Skeletal muscle satellite cell (primary cell): ENCODE measurements around the gene DNLZ.
A peak's percentile ranks its signal among the peaks of the same experiment; 100 is the strongest.

ENCODE experiments used
- H3K27me3 ChIP-seq: 2 replicates; pipeline ENCODE4 v1.7.0; 2013; ENCODE audit warnings: low read length; ENCODE audit not compliant: control insufficient read depth, insufficient read depth
- H3K36me3 ChIP-seq: 2 replicates; pipeline ENCODE4 v1.7.0; 2013; ENCODE audit warnings: mild to moderate bottlenecking, control low read depth, low read length; ENCODE audit not compliant: insufficient read depth
- H3K4me1 ChIP-seq: 2 replicates; pipeline ENCODE4 v1.7.0; 2013; ENCODE audit warnings: low read length; ENCODE audit not compliant: control insufficient read depth, insufficient read depth
- H3K4me2 ChIP-seq: 2 replicates; pipeline ENCODE4 v1.7.0; 2013; ENCODE audit warnings: mild to moderate bottlenecking, low read length
- H3K4me3 ChIP-seq: 2 replicates; pipeline ENCODE4 v1.7.0; 2013; ENCODE audit warnings: low read length
- H3K9ac ChIP-seq: 2 replicates; pipeline ENCODE4 v1.7.0; 2013; ENCODE audit warnings: mild to moderate bottlenecking, low read depth, low read length, moderate library complexity
- H3K9me3 ChIP-seq: replicated peaks from 2 replicates; pipeline ENCODE4 v1.7.0; 2013; ENCODE audit warnings: mild to moderate bottlenecking, control low read depth, low read length

DNLZ gene

DNA sequence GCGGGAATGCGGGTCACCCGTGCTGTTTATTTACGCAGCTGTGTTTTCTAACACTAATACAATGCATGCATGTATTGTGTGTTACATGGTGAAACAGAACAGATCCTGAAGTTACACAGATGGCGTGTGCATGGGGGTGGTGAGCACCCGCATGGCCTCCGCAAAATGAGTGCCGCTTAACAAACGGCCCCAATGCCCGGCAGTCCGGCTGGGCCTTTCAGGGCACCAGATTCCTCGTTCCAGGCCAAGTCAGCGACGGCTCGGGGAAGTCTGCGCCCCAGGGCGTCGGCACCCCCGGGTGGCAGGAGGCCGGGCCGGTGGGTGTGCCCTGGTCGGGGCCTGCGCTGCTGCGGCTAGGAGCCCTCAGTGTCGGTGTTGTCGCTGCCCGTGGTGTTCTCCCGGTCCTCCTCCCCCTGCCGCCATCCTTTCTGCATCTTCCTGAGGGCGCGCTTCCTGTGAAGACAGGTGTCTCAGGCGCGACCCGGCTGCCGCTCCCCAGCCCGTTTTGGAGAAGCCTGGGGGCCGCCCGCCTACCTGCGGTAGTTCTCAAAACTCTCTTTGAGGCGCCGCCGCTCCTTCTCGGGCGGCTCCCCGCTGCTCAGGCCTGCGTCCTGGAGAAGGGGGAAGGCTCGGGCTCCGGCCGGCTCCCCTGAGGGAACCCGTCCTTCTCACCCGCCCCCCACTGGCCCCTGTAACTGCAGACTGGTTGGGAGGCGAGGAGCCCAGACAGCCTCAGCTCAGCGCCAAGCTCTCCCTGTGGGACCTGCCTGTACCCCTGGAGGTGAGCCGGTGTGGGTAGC, 605 bp upstream of the DNLZ start:
- Histone ChIP-seq H3K4me1 (peaks cover 14% of the 10 kb centered on the region), H3K36me3 (no peaks in the 10 kb centered on the region), H3K27me3 (no peaks in the 10 kb centered on the region), H3K9ac (no peak overlapping the region), H3K4me3 (peak overlapping the region; percentile 97), H3K4me2 (peak overlapping the region; percentile 90), H3K9me3 (no peaks in the 10 kb centered on the region)

DNA sequence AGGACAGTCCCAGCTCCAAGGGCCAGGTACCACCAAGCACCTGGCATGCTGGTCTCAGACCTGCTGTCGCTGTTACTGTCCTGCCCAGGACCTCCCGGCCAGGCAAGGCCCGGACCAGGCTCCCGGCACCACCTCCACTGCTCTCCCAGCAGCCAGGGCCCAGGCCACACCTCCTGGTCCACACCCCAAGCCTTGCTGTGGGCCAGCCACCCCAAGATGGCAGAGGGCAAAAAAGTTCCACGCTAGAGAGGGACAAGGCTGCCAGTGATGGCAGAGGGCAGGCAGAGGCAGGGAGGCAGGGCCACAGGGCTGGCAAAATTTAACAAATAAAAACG, 1.1 kb downstream of the DNLZ start:
- Histone ChIP-seq H3K36me3 (peaks cover 11% of the 10 kb centered on the region), H3K4me3 (no peak overlapping the region), H3K4me1 (peaks cover 14% of the 10 kb centered on the region), H3K4me2 (peak overlapping the region; percentile 90), H3K9me3 (no peaks in the 10 kb centered on the region), H3K27me3 (no peaks in the 10 kb centered on the region), H3K9ac (no peak overlapping the region)

DNA sequence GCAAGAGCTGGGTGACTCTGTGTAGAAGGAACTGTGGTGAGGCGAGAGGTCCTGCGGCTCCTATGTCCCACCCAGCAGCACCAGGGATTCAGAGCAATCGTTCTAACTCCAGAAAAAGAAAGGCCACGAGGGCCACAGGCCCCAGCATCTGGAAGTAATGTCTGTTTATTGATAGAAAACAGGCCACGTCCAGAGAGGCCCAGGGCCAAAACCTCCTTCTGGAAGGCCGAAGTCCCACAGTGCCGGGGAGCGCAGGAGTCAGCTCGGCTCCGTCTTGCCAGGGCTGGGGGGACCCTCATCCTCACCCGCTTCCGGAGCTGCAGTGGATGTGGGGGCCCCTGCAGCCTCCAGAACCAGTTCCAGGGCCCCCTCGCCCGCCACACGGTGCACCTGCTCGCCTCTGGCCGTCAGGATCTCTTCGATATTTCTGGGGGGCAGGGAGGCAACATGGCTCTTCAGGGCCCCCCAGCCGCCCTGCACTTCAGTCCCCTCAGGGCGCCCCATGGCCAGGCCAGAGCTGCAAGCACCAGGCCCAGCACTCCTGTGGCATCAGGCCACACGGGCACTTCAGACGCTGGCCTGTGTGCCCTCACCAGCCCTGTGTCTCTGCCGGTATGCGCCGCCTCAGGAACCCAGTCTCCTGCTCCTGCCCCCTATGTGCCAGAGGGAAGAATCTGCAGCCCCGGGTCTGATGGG, 1.6 kb downstream of the DNLZ start:
- Histone ChIP-seq H3K4me1 (peaks cover 14% of the 10 kb centered on the region), H3K4me2 (no peak overlapping the region), H3K9ac (no peak overlapping the region), H3K9me3 (no peaks in the 10 kb centered on the region), H3K36me3 (peaks cover 11% of the 10 kb centered on the region), H3K27me3 (no peaks in the 10 kb centered on the region), H3K4me3 (no peak overlapping the region)

DNA sequence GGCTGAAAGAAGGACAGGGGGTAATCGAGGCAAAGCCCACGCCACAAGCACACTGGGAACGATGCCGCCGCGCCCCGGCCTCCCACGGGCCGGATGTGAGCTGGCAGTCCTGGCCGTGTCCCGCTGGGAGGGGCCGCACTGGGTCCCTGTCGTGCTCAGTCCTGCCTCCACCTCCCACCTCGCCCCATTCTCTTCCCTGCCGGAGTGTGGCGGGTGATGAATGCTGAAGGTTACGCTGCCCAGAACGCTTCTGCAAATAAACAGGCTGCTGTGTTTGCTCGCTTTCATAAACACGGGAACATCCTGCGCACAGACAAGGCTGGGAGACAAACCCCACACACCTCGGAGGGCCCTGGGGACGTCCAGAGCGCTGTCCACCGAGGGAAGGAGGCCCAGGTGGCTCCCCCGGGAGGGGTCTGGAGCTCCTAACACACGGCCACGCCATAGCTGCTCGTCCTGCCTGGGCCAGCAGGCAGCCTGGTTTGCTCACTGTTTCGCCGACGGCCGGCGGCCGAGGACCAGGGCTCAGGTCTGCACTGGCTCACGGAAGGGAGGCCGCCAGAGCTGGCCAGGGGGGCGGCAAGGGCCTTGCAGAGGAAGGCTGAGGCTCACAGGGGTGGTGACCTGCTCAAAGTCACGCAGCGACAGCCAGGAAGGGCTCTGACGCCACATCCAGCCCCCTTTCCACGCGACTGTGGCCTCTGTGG, 2.3 kb downstream of the DNLZ start:
- H3K9ac ChIP-seq, result no peak overlapping the region
- no peak overlapping the region for H3K4me3 ChIP-seq

DNA sequence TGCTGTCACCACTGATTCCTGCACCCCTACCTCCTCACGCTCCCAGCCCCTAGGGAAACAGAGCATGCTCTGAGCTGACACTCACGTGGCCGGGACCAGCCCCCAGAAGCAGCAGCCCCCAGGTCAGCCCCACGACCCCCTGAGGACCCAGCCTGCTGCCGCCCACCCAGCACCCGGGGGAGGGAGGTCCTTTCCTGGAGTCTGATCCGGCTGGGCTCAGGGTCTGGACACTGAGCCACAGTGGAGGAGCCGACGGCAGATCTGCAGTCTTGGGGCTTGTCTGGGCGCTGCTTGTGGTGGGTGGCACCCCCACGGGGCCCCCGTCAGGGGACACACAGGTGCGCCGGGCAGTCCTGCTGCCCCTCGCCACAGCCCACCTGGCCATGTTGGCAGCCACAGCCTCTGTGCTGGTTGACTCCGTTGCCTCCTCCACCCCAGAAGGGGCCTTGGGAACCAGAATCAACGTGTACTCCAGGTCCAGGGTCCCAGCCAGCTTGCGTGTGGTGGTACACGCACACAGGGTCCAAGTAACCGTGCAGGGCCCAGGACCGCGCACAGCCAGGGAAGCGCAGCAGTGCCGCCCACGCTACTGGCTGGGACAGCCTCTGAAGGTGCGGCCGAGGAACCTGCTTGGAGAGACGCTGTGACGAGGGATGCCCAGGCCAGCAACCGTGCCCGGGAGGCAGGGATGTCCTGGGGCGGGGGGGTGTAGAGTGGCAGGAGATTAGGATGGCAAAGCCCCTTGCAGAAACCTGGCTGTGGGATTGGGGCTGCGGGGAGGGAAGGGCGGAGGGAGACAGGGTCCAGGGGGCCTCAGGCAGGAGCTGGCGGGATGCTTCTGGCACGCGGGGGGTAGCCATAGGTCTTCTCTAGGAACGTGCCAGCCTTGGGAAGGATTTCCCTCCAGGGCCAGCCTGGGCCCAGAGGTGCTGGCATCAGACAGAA, 3.5 kb downstream of the DNLZ start:
- H3K4me1 ChIP-seq, result peaks cover 21% of the 10 kb centered on the region
- H3K36me3 ChIP-seq, result peaks cover 19% of the 10 kb centered on the region
- H3K9ac ChIP-seq, result no peak overlapping the region
- no peak overlapping the region for H3K4me2 ChIP-seq
- no peaks in the 10 kb centered on the region for H3K27me3 ChIP-seq
- no peaks in the 10 kb centered on the region for H3K9me3 ChIP-seq
- H3K4me3 ChIP-seq, result no peak overlapping the region

More for the DNA sequence above, 2.3 kb downstream of the DNLZ start:
- Histone ChIP-seq H3K4me1 (peaks cover 14% of the 10 kb centered on the region), H3K9me3 (no peaks in the 10 kb centered on the region), H3K27me3 (no peaks in the 10 kb centered on the region), H3K4me2 (no peak overlapping the region), H3K36me3 (peaks cover 15% of the 10 kb centered on the region)

DNA sequence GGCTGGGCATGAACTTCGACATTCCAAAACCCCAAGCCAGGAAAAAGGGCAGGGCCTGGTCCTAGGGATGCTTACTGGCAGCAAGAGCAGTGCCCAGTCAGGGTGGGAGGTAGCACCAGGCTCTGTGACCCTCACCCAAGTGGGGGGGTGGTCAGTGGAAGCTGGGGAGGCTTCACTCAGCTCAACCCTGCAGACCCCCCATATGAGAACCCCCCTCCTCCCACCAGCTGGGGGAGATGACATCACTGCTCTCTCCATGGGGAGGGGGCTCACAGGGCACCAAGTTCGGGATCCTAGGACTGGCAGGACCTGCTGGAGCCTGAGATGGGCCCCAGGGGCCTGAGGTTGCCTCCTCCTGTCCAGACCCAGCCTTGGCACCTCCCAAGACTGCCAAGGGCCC, 4.7 kb downstream of the DNLZ start:
- Histone ChIP-seq H3K27me3 (no peaks in the 10 kb centered on the region), H3K9me3 (no peaks in the 10 kb centered on the region), H3K4me3 (no peak overlapping the region), H3K4me2 (no peak overlapping the region), H3K4me1 (peaks cover 27% of the 10 kb centered on the region), H3K9ac (no peak overlapping the region), H3K36me3 (peaks cover 19% of the 10 kb centered on the region)

DNA sequence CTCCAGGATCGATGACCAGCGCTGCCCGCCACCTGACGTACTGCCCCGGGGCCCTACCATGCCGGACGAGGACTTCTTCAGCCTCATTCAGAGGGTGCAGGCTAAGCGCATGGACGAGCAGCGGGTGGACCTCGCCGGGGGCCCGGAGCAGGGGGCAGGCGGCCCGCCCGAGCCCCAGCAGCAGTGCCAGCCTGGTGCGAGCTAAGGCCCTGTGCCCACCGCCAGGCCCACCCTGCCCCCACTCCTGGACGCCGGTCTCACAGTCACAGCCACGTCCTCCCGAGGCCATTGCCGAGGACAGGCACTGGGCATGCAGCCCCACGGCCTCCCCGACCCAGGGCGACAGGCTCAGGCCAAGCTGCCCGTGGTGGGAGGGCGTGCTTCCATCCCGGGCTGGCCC, 5.5 kb downstream of the DNLZ start:
- Histone ChIP-seq H3K9me3 (no peaks in the 10 kb centered on the region), H3K4me1 (peaks cover 25% of the 10 kb centered on the region), H3K27me3 (no peaks in the 10 kb centered on the region), H3K4me2 (no peak overlapping the region), H3K36me3 (peaks cover 19% of the 10 kb centered on the region), H3K9ac (no peak overlapping the region), H3K4me3 (no peak overlapping the region)

DNA sequence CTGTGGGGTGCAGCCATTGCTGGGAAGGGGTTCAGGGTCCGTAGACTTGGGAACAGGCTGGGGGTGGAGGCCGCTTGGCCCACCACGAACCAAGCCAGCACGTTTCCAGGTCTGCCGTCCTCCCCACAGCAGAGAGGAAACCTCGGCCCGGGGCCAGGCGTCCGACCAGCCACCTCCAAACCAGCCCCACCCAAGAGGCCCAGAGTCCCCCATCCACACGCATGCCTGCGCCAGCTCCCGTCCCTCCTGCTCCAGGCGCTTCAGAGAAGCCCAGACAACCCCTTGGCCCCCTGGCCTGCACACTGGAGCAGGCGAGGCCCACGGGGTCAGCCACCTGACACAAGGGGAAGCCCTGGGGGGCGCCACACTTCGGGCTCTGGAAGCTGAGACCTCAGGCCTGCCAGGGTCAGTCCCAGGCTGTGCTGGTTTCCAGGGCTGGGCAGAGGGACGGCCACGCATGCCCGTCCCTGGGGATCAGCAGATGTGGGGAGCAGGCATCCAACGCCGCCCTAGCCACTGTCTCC, 6.3 kb downstream of the DNLZ start:
- Histone ChIP-seq H3K9me3 (no peaks in the 10 kb centered on the region), H3K4me2 (no peak overlapping the region), H3K36me3 (peaks cover 19% of the 10 kb centered on the region), H3K4me3 (no peak overlapping the region), H3K27me3 (no peaks in the 10 kb centered on the region), H3K9ac (no peak overlapping the region), H3K4me1 (peaks cover 18% of the 10 kb centered on the region)

DNA sequence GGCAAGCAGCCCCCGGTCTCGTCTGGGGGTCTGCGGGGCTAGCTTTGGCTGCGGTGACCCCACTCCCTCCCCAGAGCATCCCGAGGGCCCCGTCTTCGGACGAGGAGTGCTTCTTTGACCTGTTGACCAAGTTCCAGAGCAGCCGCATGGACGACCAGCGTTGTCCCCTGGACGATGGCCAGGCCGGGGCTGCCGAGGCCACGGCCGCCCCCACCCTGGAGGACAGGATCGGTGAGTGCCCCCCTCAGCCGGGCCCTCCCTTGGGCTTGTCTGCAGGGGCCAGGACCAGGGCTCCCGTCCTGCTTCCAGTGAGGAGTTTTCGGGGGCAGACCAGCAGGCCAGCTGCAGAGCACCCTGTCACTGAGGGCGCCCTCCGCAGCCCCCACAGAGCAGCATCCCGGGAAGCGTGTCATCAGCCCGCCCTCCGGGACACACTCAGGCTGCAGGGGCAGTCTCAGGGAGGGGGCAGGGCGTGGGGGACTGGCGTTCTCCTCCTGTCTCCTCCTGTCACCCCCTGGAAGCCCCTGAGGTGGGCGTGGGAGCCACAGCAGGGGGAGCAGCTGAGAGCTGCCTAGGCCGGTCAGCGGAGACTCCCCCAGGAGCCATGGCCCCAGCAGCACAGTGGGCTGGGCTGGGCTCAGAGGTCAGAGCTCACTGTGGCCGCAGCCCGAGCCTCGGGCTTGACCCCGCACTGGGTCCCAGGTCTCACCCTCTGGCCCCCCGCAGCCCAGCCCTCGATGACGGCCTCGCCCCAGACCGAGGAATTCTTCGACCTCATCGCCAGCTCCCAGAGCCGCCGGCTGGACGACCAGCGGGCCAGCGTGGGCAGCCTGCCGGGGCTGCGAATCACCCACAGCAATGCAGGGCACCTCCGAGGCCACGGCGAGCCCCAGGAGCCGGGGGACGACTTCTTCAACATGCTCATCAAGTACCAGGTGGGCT, 7.7 kb downstream of the DNLZ start:
- H3K9ac ChIP-seq, result no peak overlapping the region
- peaks cover 19% of the 10 kb centered on the region for H3K36me3 ChIP-seq
- H3K4me1 ChIP-seq, result peaks cover 25% of the 10 kb centered on the region
- no peaks in the 10 kb centered on the region for H3K27me3 ChIP-seq
- no peak overlapping the region for H3K4me2 ChIP-seq
- no peaks in the 10 kb centered on the region for H3K9me3 ChIP-seq
- H3K4me3 ChIP-seq, result no peak overlapping the region

DNA sequence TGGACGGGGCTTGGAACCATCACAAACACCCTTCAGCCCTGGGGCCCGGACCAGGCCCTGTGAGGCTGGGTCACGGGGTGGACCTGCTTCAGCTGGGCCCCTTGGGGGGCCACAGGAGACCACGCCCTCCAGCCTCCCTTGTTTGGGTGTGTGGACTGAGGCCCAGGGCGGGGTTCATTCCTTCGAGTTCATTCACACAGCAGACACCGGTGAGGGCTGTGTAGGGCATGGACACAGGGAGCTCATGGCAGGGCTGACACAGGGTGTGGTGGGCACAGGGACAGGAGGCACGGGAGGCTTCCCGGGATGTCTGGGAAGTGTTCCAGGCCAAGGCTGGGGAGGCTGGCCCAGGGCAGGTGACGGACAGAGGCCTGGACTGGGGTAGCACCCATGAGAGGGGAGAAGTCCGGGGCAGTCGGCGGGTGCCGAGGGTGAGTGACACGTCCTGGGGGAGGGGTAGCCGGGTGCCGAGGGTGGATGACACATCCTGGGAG, 8.9 kb downstream of the DNLZ start:
- Histone ChIP-seq H3K9ac (no peak overlapping the region), H3K27me3 (no peaks in the 10 kb centered on the region)

More for the DNA sequence above, 8.9 kb downstream of the DNLZ start:
- Histone ChIP-seq H3K4me1 (peaks cover 25% of the 10 kb centered on the region), H3K36me3 (peaks cover 23% of the 10 kb centered on the region), H3K4me2 (no peak overlapping the region), H3K9me3 (no peaks in the 10 kb centered on the region), H3K4me3 (no peak overlapping the region)
